SK-N-SH treated with all-trans-retinoic acid at 6 μM for 48 hours (cell line): ENCODE results near the gene AMBP.

Experiments used
- ATAC-seq: fragments of 200-7000 bp; cut with Tn5 transposase; 3 replicates; pipeline ENCODE4 v1.9.1; 2020; ENCODE audit warnings: mild to moderate bottlenecking, moderate library complexity
- ARNTL ChIP-seq: fragments of 450-650 bp; formaldehyde crosslinking; IDR thresholded peaks from 2 replicates; pipeline ENCODE4 v1.5.0; 2020; ENCODE audit warnings: low read depth, mild to moderate bottlenecking, moderate library complexity, borderline replicate concordance
- CSRNP3 ChIP-seq: fragments of 250-450 bp; sonication (Bioruptor Pico); IDR thresholded peaks from 2 replicates; pipeline ENCODE4 v1.5.1; 2021; ENCODE audit warnings: mild to moderate bottlenecking, moderate library complexity
- ISL1 ChIP-seq: fragments of 250-450 bp; sonication (Bioruptor Pico); IDR thresholded peaks from 2 replicates; pipeline ENCODE4 v2.1.2; 2022; ENCODE audit warnings: mild to moderate bottlenecking, moderate library complexity
- OSR1 ChIP-seq: fragments of 250-450 bp; sonication (Bioruptor Pico); IDR thresholded peaks from 2 replicates; pipeline ENCODE4 v1.8.0; 2022; ENCODE audit warnings: moderate library complexity, mild to moderate bottlenecking, inconsistent platforms
- POU6F1 ChIP-seq: fragments of 250-450 bp; sonication (Bioruptor Pico); IDR thresholded peaks from 2 replicates; pipeline ENCODE4 v1.8.0; 2021; ENCODE audit warnings: low read depth, mild to moderate bottlenecking, moderate library complexity, borderline replicate concordance
- PPARA ChIP-seq: fragments of 250-450 bp; sonication (Bioruptor Pico); IDR thresholded peaks from 2 replicates; pipeline ENCODE4 v1.5.0; 2020; ENCODE audit warnings: mild to moderate bottlenecking, borderline replicate concordance
- RARB ChIP-seq: fragments of 250-450 bp; sonication (Bioruptor Pico); IDR thresholded peaks from 2 replicates; pipeline ENCODE4 v1.8.0; 2021; ENCODE audit warnings: mild to moderate bottlenecking, moderate library complexity
- SNAI2 ChIP-seq: fragments of 250-450 bp; sonication (Bioruptor Pico); IDR thresholded peaks from 2 replicates; pipeline ENCODE4 v1.5.0; 2020; ENCODE audit warnings: mild to moderate bottlenecking, moderate library complexity
- TCF4 ChIP-seq: fragments of 250-450 bp; sonication (Bioruptor Pico); IDR thresholded peaks from 2 replicates; pipeline ENCODE4 v1.8.0; 2021; ENCODE audit warnings: mild to moderate bottlenecking, moderate library complexity, borderline replicate concordance
- TOX ChIP-seq: fragments of 250-450 bp; sonication (Bioruptor Pico); IDR thresholded peaks from 2 replicates; pipeline ENCODE4 v1.8.0; 2021; ENCODE audit warnings: mild to moderate bottlenecking, moderate library complexity, borderline replicate concordance
- TSHZ2 ChIP-seq: fragments of 250-450 bp; sonication (Bioruptor Pico); IDR thresholded peaks from 2 replicates; pipeline ENCODE4 v1.5.0; 2020; ENCODE audit warnings: mild to moderate bottlenecking, moderate library complexity
- ZC3H10 ChIP-seq: fragments of 250-450 bp; sonication (Bioruptor Pico); IDR thresholded peaks from 2 replicates; pipeline ENCODE4 v1.5.1; 2021; ENCODE audit warnings: mild to moderate bottlenecking, moderate library complexity
- ZFP3 ChIP-seq: fragments of 250-450 bp; sonication (Bioruptor Pico); IDR thresholded peaks from 2 replicates; pipeline ENCODE4 v1.5.0; 2020; ENCODE audit warnings: mild to moderate bottlenecking, moderate library complexity
- ZNF565 ChIP-seq: fragments of 450-650 bp; formaldehyde crosslinking; conservative IDR thresholded peaks from 2 replicates; pipeline ENCODE4 v1.5.0; 2020; ENCODE audit warnings: low read depth, mild to moderate bottlenecking, moderate library complexity
- ZNF70 ChIP-seq: fragments of 450-650 bp; formaldehyde crosslinking; IDR thresholded peaks from 2 replicates; pipeline ENCODE4 v1.5.0; 2020; ENCODE audit warnings: mild to moderate bottlenecking, moderate library complexity
- TF ChIP-seq, protein P1 (sequence below): fragments of 250-450 bp; sonication (Bioruptor Pico); IDR thresholded peaks from 2 replicates; pipeline ENCODE4 v1.5.1; 2020; ENCODE audit warnings: low read depth, mild to moderate bottlenecking, moderate library complexity
- TF ChIP-seq, protein P2 (sequence below): fragments of 250-450 bp; sonication (Bioruptor Pico); IDR thresholded peaks from 2 replicates; pipeline ENCODE4 v1.8.0; 2020; ENCODE audit warnings: mild to moderate bottlenecking, moderate library complexity, borderline replicate concordance

Gene AMBP

DNA sequence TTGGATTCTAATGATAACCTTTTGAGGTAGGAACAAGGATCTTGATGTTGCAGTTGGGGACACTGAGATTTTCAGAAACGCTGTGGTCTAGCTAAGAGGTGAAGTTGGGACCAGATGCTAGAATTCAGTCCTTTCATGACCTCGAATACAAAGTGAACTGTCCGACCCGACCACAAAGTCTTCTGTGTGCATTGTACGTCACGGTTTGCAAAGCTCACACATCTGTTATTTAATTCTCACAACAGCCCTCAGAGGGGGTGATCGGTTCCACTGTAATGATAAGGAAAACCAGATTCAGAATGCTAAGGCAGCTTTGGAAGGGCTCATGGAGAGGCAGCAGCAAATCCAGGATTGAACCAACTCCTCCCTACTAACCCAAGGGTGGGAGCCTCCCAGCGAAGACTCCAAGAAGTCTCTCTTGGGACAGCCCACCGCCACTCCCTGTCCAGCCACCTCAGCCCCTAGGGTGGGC lies 37.6 kb upstream of the AMBP start:
- no peak for ATAC-seq
- TF ChIP-seq OSR1 (CRISPR knock-in tag) (no peak), ZFP3 (CRISPR knock-in tag) (no peak), ZNF70 (no peak), ZC3H10 (CRISPR knock-in tag) (no peak), ISL1 (CRISPR knock-in tag) (no peak)
- TF ChIP-seq, protein P1, sequence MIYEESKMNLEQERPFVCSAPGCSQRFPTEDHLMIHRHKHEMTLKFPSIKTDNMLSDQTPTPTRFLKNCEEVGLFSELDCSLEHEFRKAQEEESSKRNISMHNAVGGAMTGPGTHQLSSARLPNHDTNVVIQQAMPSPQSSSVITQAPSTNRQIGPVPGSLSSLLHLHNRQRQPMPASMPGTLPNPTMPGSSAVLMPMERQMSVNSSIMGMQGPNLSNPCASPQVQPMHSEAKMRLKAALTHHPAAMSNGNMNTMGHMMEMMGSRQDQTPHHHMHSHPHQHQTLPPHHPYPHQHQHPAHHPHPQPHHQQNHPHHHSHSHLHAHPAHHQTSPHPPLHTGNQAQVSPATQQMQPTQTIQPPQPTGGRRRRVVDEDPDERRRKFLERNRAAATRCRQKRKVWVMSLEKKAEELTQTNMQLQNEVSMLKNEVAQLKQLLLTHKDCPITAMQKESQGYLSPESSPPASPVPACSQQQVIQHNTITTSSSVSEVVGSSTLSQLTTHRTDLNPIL, result no peak
- TF ChIP-seq, protein P2, sequence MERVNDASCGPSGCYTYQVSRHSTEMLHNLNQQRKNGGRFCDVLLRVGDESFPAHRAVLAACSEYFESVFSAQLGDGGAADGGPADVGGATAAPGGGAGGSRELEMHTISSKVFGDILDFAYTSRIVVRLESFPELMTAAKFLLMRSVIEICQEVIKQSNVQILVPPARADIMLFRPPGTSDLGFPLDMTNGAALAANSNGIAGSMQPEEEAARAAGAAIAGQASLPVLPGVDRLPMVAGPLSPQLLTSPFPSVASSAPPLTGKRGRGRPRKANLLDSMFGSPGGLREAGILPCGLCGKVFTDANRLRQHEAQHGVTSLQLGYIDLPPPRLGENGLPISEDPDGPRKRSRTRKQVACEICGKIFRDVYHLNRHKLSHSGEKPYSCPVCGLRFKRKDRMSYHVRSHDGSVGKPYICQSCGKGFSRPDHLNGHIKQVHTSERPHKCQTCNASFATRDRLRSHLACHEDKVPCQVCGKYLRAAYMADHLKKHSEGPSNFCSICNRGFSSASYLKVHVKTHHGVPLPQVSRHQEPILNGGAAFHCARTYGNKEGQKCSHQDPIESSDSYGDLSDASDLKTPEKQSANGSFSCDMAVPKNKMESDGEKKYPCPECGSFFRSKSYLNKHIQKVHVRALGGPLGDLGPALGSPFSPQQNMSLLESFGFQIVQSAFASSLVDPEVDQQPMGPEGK (CRISPR knock-in tag), result no peak

DNA sequence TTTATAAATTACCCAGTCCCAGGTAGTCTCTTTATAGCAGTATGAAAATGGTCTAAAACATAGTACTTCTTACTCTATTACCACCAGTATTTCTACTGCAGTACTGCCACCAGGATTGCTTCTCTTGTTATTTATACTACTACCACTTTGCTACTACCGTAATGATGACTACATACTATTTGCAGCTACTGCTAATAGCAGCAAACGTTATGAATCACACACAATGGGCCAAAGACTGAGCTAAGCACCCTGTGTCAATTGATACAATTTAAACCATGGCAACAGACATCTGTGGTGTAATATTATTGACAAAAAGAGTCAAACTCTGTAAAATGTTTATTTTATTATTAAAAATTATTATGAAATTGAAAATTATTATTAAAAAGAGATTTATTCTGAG lies 36.3 kb upstream of the AMBP start:
- ATAC-seq, result no peak
- no peak for TF ChIP-seq TSHZ2
- TF ChIP-seq ARNTL, result no peak
- no peak for TF ChIP-seq ISL1 (CRISPR knock-in tag)
- TF ChIP-seq TOX (CRISPR knock-in tag), result no peak
- no peak for TF ChIP-seq SNAI2 (CRISPR knock-in tag)
- no peak for TF ChIP-seq RARB
- TF ChIP-seq, protein P2 (CRISPR knock-in tag), result no peak
- TF ChIP-seq ZNF565 (CRISPR knock-in tag), result no peak
- no peak for TF ChIP-seq CSRNP3 (CRISPR knock-in tag)

DNA sequence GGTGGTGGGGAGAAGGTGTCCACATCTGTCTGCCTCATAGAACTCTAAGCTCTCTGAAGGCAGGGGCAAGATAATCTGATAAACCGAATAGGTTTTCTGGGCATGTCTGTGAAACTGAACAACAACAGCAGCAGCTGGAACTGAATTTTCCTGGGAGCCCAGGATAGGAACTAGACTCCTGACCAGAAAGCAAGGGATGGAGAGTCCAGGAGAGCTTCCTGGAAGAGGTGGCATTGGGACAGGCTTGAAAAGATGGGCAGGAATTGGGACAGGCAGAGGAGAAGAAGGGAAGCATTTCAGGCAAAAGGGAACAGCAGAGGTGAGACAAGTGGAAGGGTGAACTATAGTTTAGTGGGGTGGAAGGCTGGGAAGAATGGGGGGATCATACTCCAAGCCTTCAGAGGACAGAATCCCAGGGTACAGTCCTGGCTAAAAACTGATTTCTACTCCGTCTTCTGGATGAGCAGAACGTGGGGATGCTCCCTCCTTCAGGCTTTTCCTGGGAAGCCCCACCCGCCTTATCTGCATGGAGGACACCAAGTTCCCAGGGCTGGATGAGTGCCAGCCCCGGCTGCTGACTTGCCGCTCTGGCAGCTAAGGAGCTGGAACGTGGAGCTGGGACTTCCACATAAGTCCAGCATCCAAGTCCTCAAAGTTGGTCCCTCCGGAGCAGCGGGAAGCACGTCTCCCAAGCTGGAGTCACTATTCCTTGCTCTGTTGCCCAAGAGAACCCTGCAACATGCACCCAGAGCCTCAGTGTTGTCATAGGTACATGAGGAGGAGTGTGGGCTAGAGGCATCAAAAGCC lies 34.9 kb upstream of the AMBP start:
- TF ChIP-seq POU6F1 (CRISPR knock-in tag) (no peak), OSR1 (CRISPR knock-in tag) (no peak), PPARA (CRISPR knock-in tag) (no peak), TCF4 (CRISPR knock-in tag) (no peak), ZNF70 (no peak), CSRNP3 (CRISPR knock-in tag) (no peak), RARB (no peak)
- TF ChIP-seq, protein P2 (CRISPR knock-in tag), result no peak
- peak; percentile 58 for ATAC-seq
